ENCODE measurements around the gene STARD4.

STARD4 gene

GRCh38 chr5:111512375-111513130, at the start of gene STARD4:
TSS of gene STARD4 (minus strand) at chr5:111512535. CDS start at chr5:111507433, 5,102 bp downstream.
- peak; percentile 96 for DNase-seq (ENCODE audit: low read depth)

GRCh38 chr5:111559680-111560079, 47.3 kb upstream of the STARD4 start:
- DNase-seq (ENCODE audit: low read depth): no peak

GRCh38 chr5:111557686-111558085, 45.4 kb upstream of the STARD4 start:
- DNase-seq (ENCODE audit: low read depth): no peak

- DNase-seq (ENCODE audit: low read depth): no peak
Observed at GRCh38 chr5:111557111-111557510, 44.8 kb upstream of the STARD4 start.

- DNase-seq (ENCODE audit: low read depth): no peak
Observed at GRCh38 chr5:111556501-111556900, 44.2 kb upstream of the STARD4 start.

- DNase-seq (ENCODE audit: low read depth): no peak
Observed at GRCh38 chr5:111555760-111556159, 43.4 kb upstream of the STARD4 start.

- no peak for DNase-seq (ENCODE audit: low read depth)
Observed at GRCh38 chr5:111553868-111554267, 41.5 kb upstream of the STARD4 start.

- DNase-seq (ENCODE audit: low read depth): no peak
Observed at GRCh38 chr5:111552896-111553295, 40.6 kb upstream of the STARD4 start.

- DNase-seq (ENCODE audit: low read depth): no peak
Observed at GRCh38 chr5:111552492-111552891, 40.2 kb upstream of the STARD4 start.

GRCh38 chr5:111551569-111552275, 39.4 kb upstream of the STARD4 start:
- DNase-seq (ENCODE audit: low read depth): no peak

GRCh38 chr5:111551161-111551560, 38.8 kb upstream of the STARD4 start:
- no peak for DNase-seq (ENCODE audit: low read depth)

- DNase-seq (ENCODE audit: low read depth): peak; percentile 94
Observed at GRCh38 chr5:111550282-111551020, 38.1 kb upstream of the STARD4 start.

- DNase-seq (ENCODE audit: low read depth): no peak
Observed at GRCh38 chr5:111548992-111549649, 36.8 kb upstream of the STARD4 start.

- DNase-seq (ENCODE audit: low read depth): no peak
Observed at GRCh38 chr5:111548348-111548950, 36.1 kb upstream of the STARD4 start.

GRCh38 chr5:111545031-111545430, 32.7 kb upstream of the STARD4 start:
- DNase-seq (ENCODE audit: low read depth): no peak

GRCh38 chr5:111537141-111538024, 25.0 kb upstream of the STARD4 start:
- DNase-seq (ENCODE audit: low read depth): no peak

- DNase-seq (ENCODE audit: low read depth): no peak
Observed at GRCh38 chr5:111535879-111536549, 23.7 kb upstream of the STARD4 start.

- DNase-seq (ENCODE audit: low read depth): no peak
Observed at GRCh38 chr5:111532886-111533582, 20.7 kb upstream of the STARD4 start.

- DNase-seq (ENCODE audit: low read depth): no peak
Observed at GRCh38 chr5:111530298-111530740, 18.0 kb upstream of the STARD4 start.

- DNase-seq (ENCODE audit: low read depth): no peak
Observed at GRCh38 chr5:111528056-111528455, 15.7 kb upstream of the STARD4 start.
